ENCODE results near the gene TMEM9. TPM values are rescaled to one million over a fixed set of nuclear protein-coding genes. Genes with fewer than 3 reads are reported as not detected.

TMEM9 gene
- total RNA-seq, 1 donor from 2014 or later = 66.9 TPM

DNA sequence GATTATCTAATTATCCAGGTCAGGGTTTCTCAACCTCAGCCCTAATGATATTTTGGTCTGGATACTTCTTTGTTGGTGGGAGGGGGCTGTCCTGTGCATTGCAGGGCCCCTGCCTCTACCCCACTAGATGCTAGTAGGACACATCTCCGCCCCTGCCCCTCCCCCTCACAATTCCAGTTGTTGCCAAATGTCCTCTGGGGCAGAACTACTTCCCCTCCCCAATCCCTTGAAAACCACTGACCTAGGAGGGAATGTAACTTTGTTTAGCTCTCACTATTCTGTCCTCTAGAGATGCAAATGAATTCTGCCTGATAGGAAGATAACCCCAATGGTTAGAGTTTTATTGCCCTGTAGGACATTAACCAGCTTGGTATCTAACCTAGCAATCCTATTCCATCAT, 50.1 kb downstream of the TMEM9 start:
- Histone ChIP-seq H3K4me3 (ENCODE audit: low read depth, low read length) (no peak overlapping the region), H3K36me3 (ENCODE audit: control insufficient read depth, insufficient read depth, low read length) (no peaks in the 10 kb centered on the region), H3K27me3 (ENCODE audit: control insufficient read depth, insufficient read depth, low read length) (no peaks in the 10 kb centered on the region)
- DNase-seq (ENCODE audit: low read depth) = no peak
- TF ChIP-seq, protein P1, sequence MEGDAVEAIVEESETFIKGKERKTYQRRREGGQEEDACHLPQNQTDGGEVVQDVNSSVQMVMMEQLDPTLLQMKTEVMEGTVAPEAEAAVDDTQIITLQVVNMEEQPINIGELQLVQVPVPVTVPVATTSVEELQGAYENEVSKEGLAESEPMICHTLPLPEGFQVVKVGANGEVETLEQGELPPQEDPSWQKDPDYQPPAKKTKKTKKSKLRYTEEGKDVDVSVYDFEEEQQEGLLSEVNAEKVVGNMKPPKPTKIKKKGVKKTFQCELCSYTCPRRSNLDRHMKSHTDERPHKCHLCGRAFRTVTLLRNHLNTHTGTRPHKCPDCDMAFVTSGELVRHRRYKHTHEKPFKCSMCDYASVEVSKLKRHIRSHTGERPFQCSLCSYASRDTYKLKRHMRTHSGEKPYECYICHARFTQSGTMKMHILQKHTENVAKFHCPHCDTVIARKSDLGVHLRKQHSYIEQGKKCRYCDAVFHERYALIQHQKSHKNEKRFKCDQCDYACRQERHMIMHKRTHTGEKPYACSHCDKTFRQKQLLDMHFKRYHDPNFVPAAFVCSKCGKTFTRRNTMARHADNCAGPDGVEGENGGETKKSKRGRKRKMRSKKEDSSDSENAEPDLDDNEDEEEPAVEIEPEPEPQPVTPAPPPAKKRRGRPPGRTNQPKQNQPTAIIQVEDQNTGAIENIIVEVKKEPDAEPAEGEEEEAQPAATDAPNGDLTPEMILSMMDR (IDR thresholded peaks at IDR 0.05; ENCODE audit: insufficient read depth, low read length, severe bottlenecking) = no peak
- FAIRE-seq = no peak

DNA sequence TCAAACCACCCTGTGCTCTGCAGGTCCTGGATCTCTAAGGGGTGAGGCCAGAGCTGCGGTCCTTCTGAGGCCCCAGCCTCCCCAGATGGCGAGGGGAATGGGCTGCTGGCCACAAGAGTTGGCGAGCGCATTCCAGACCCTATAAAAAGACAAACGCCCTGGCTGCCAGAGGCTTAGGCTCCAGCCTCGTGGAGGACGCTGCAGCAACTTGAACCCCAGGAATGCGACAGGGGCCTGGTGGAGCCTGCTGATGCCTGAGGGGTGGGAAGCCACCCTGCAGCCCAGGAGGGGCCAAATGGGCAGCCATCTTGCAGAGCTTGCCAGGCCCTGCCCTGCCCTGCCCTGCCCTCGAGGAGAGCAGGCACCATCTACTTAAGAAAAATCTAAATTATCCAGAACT, 50.6 kb downstream of the TMEM9 start:
- no peaks in the 10 kb centered on the region for H3K36me3 ChIP-seq (ENCODE audit: control insufficient read depth, insufficient read depth, low read length)
- TF ChIP-seq, protein P1 (IDR thresholded peaks at IDR 0.05; ENCODE audit: insufficient read depth, low read length, severe bottlenecking) = no peak
- no peak for FAIRE-seq

DNA sequence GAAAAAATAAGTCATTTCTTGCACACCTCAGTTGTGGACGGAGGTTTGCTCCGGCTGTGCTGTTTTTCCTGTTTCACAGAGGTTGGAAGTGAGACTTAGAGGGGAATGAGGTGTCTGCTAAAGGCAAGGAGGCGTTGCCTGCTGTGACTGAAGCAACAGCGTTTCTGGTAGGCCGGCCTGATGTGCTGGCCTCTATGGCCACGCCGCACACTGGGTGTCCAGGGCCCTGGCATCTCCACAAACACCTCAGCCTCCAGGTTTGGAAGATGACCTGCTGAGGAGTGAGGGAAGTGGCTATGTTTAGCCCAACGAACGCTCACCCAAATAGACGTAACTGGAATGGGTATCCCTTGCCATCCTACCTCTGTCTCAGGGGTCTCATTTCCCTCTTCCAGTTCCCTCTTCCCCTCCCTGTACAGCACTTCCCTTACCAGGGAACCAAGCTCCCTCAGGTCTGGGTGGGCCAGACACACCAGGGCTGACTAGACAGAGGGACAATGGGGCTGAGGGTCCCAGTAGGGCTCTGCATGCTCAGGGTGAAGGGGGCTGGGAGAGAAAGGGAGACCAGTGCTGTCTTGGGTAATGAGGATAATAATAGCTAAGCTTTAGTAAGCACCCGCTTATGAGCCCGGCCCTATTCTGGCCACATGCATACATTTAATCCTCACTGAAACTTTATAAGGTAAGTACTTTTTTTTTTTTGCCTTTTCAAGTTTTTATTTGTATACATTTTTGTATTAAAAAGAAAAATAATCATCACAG, 53.9 kb downstream of the TMEM9 start:
- no peak for FAIRE-seq
- Histone ChIP-seq H3K36me3 (ENCODE audit: control insufficient read depth, insufficient read depth, low read length) (no peaks in the 10 kb centered on the region), H3K4me3 (ENCODE audit: low read depth, low read length) (no peak overlapping the region), H3K27me3 (ENCODE audit: control insufficient read depth, insufficient read depth, low read length) (no peaks in the 10 kb centered on the region)
- TF ChIP-seq, protein P1 (IDR thresholded peaks at IDR 0.05; ENCODE audit: insufficient read depth, low read length, severe bottlenecking) = no peak
- no peak for DNase-seq (ENCODE audit: low read depth)

More for the DNA sequence above, 50.6 kb downstream of the TMEM9 start:
- Histone ChIP-seq H3K27me3 (ENCODE audit: control insufficient read depth, insufficient read depth, low read length) (no peaks in the 10 kb centered on the region), H3K4me3 (ENCODE audit: low read depth, low read length) (no peak overlapping the region)
- DNase-seq (ENCODE audit: low read depth) = no peak

DNA sequence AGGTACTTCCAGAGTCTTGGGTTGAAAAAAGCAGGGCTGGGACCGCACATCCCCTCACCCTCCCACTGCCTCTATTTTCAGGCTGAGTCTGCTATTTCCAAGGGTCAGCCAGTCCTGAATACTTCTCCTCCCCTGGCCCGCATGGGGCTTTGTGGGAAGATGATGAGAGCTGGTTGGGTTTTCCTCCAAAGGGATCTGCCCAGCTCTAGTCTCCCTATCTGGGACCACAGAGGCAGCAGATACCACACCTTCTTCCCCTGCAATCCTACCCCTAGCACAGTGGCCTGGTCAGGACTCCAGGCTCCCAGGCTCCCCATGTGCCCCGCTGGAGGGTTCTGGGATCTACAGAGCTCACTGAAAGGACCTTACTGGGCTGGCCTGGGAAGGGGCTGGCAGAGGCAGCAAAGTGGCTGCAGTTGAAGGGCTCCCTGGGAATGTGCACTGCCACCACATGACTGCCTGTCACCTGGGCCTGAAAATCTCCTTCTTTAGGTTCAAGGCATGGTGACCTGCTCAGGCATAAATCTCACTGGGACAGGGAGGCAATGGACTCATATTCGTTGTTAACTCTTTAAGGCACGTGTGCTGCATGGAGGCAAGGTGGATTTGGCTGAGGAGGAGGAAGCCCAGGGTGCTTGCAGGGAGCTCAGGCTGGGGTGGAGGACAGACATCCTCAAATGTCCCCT, 55.1 kb downstream of the TMEM9 start:
- FAIRE-seq (peak; percentile 32), DNase-seq (ENCODE audit: low read depth) (no peak)
- Histone ChIP-seq H3K36me3 (ENCODE audit: control insufficient read depth, insufficient read depth, low read length) (no peaks in the 10 kb centered on the region), H3K4me3 (ENCODE audit: low read depth, low read length) (no peak overlapping the region), H3K27me3 (ENCODE audit: control insufficient read depth, insufficient read depth, low read length) (no peaks in the 10 kb centered on the region)
- TF ChIP-seq, protein P1 (IDR thresholded peaks at IDR 0.05; ENCODE audit: insufficient read depth, low read length, severe bottlenecking) = no peak

DNA sequence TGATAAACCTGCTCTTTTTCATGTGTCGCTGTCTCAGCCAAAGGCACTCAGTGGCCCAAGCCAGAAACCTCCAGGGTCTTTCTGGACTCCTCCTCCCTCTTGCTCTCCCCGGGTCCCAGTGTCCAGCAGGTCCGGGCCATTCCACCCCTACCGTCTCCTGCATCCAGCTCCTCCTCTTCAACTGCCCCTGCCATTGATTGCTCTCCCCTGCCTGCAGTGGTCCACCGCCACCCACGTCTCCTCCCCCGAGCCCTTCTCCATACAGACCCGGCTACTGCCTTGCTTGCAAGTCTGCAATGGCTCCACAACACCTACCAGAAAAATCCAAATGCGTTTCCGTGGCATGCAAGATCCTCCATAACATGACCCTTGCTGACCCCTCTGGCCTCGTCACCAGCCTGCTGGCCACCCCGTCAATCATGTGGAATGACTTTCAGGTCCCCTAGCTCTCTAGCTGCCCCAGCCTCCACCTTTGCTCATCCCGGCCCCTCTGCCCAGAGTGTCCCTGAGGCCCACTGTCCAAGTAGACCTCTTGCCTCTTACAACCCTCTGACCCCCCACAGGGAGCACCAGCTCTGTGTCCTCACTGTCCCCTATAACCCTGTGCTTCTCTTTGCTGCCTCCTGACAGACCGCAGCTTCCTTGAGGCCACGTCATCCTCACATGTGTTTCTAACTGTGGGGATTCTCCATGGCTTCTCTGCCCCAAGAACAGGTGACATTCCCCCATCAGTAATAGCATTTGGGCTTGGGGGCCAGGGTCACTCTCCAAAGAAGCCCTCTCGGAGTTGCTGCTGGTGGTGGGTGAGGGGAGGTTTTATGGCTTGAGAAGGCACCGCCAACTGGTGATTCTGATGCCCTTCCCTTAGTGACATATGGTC, 57.1 kb downstream of the TMEM9 start:
- no peak for DNase-seq (ENCODE audit: low read depth)
- Histone ChIP-seq H3K27me3 (ENCODE audit: control insufficient read depth, insufficient read depth, low read length) (no peaks in the 10 kb centered on the region), H3K4me3 (ENCODE audit: low read depth, low read length) (no peak overlapping the region), H3K36me3 (ENCODE audit: control insufficient read depth, insufficient read depth, low read length) (no peaks in the 10 kb centered on the region)
- FAIRE-seq = no peak
- TF ChIP-seq, protein P1 (IDR thresholded peaks at IDR 0.05; ENCODE audit: insufficient read depth, low read length, severe bottlenecking) = no peak

Data from bronchial epithelial cell (primary cell).